Heart left ventricle (tissue), 16 donors: ENCODE data around the gene DEUP1. TPM values are rescaled to one million over a fixed set of nuclear protein-coding genes. Genes with fewer than 3 reads are reported as not detected.

ENCODE experiments used
- ATAC-seq, 4 donors: fragments of 200-7000 bp; cut with Tn5 transposase; one replicate each; pipeline ENCODE4 v1.9.1; 2020 to 2022; ENCODE audit warnings: moderate library complexity in 4 of 4, mild to moderate bottlenecking in 3 of 4, moderate number of reproducible peaks in 1 of 4
- DNase-seq, 5 donors: peaks; one replicate each; pipeline ENCODE4 v3.0.0-alpha.2; 2020
- H3K27ac ChIP-seq, 12 donors: fragments of 200-600 bp; sonication (generic) in 4 of 12; one replicate each; pipeline versions ENCODE4 v1.5.0 to v1.8.0; 2016 to 2022; ENCODE audit warnings: mild to moderate bottlenecking in 2 of 12
- H3K27me3 ChIP-seq, 9 donors: fragments of 200-600 bp; sonication (generic) in 2 of 9; one replicate each; pipeline versions ENCODE4 v1.5.1 to v1.8.0; 2016 to 2022; ENCODE audit warnings: mild to moderate bottlenecking in 3 of 9
- H3K36me3 ChIP-seq, 9 donors: fragments of 200-600 bp; sonication (generic) in 2 of 9; one replicate each; pipeline versions ENCODE4 v1.5.0 to v1.8.0; 2018 to 2022; ENCODE audit warnings: mild to moderate bottlenecking in 2 of 9
- H3K4me1 ChIP-seq, 12 donors: fragments of 200-600 bp; sonication (generic) in 4 of 12; one replicate each; pipeline versions ENCODE4 v1.5.0 to v1.8.0; 2016 to 2022; ENCODE audit warnings: mild to moderate bottlenecking in 3 of 12
- H3K4me3 ChIP-seq, 12 donors: fragments of 200-600 bp; sonication (generic) in 4 of 12; one replicate each; pipeline versions ENCODE4 v1.5.0 to v1.8.0; 2017 to 2022; ENCODE audit warnings: mild to moderate bottlenecking in 9 of 12, moderate library complexity in 4 of 12
- H3K9me3 ChIP-seq, 12 donors: fragments of 200-600 bp; sonication (generic) in 4 of 12; one replicate each; pipeline versions ENCODE4 v1.5.0 to v1.8.0; 2016 to 2022; ENCODE audit warnings: mild to moderate bottlenecking in 1 of 12
- POLR2A ChIP-seq, 2 donors: fragments of 450-650 bp; IDR thresholded peaks; one replicate each; pipeline ENCODE4 v1.6.1; 2017; ENCODE audit warnings: antibody characterized with exemption in 2 of 2, mild to moderate bottlenecking in 2 of 2, moderate library complexity in 2 of 2
- WGBS, 4 donors: extraction: QIAGEN DNeasy Blood & Tissue Kit in 2 of 4; methylation state at CpG; one replicate each; pipeline versions ENCODE4 v1.1.5 to v1.1.7; 2013 to 2018; 5-methylcytosine and 5-hydroxymethylcytosine counted together
- intact Hi-C, 10 donors: fragments of 100-400 bp; cut with DNase I; formaldehyde crosslinking; loops; one replicate each; pipeline versions ENCODE4 v1.11.1 to v1.14.2; 2022
- polyA plus RNA-seq, 2 donors: library from polyadenylated mRNA; stranded (reverse); fragments of 200-250 nt; gene quantifications; one replicate each; pipeline ENCODE4 v1.2.3, GENCODE V29; 2013
- total RNA-seq, 9 donors: library from RNA; depleted of rRNA in 2 of 9; stranded (reverse); fragments of >200 nt in 2 of 9; fragmentation: NEBNext Ultra II Directional in 3 of 9; extraction: Animal tissue kit (Norgen Biotek cat#: 25700) in 3 of 9; gene quantifications; one replicate each; pipeline versions ENCODE4 v1.1.0 to v1.2.4, GENCODE V29; 2016 to 2023
- TF ChIP-seq, protein P1 (sequence below), 12 donors: fragments of 200-600 bp; sonication (generic) in 4 of 12; IDR thresholded peaks; one replicate each; pipeline versions ENCODE4 v1.5.0 to v1.8.0; 2018 to 2022; ENCODE audit warnings: antibody characterized with exemption in 12 of 12, mild to moderate bottlenecking in 5 of 12
- donor health status: ischemic (EF 13 %, LVEDD 7.1; RV severe dilation, severe dysfunction).
- donor health status: healthy with polysubstance abuse.
- donor health status: DM: no; HTN: yes; CAD: no.
- donor health status: DM: no; HTN: no; CAD: no.
- donor health status: ischemic (EF 25% LVEDD 6.9; RV normal size, moderate dysfunction).
- donor health status: ischemic (EF 25% LVEDD 5.7; RV mildly dilated, moderate dysfunction).
- donor health status: healthy.
- donor health status: DM: yes; HTN: yes; CAD: no.
- donor health status: ischemic (EF 35%, LVEDD 5.7; RV mildly dilated, moderate dysfunction).
- donor health status: nonischemic (EF 11% LVEDD 7.7; RV severe dilation, severe dysfunction).
- donor health status: DM: yes; HTN: yes; CAD: no.
- donor health status: PGD.
- donor health status: ischemic (EF 29% LVEDD 5.4; RV normal size, mild dysfunction).
- donor health status: nonischemic (EF 23%, LVEDD 6.1; RV moderate dilation, normal function).

The DEUP1 gene
- total and polyA plus RNA-seq, 11 donors = not detected

GRCh38 chr11:93393386-93393785 lies 62.8 kb downstream of the DEUP1 start:
- H3K9me3 ChIP-seq = no peaks in the 10 kb centered on the region
- no peaks in the 10 kb centered on the region for H3K36me3 ChIP-seq
- no peak overlapping the region for H3K27ac ChIP-seq
- H3K4me3 ChIP-seq = no peak overlapping the region
- TF ChIP-seq, protein P1, sequence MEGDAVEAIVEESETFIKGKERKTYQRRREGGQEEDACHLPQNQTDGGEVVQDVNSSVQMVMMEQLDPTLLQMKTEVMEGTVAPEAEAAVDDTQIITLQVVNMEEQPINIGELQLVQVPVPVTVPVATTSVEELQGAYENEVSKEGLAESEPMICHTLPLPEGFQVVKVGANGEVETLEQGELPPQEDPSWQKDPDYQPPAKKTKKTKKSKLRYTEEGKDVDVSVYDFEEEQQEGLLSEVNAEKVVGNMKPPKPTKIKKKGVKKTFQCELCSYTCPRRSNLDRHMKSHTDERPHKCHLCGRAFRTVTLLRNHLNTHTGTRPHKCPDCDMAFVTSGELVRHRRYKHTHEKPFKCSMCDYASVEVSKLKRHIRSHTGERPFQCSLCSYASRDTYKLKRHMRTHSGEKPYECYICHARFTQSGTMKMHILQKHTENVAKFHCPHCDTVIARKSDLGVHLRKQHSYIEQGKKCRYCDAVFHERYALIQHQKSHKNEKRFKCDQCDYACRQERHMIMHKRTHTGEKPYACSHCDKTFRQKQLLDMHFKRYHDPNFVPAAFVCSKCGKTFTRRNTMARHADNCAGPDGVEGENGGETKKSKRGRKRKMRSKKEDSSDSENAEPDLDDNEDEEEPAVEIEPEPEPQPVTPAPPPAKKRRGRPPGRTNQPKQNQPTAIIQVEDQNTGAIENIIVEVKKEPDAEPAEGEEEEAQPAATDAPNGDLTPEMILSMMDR (IDR thresholded peaks at IDR 0.05) = no peak
- TF ChIP-seq POLR2A (IDR thresholded peaks at IDR 0.05) = no peak
- DNase-seq = no peak
- WGBS, 4 donors = 40 to 69% (median 58%) methylated on average over 4 of the region's 4 CpGs
- ATAC-seq = no peak
- peaks cover 0 to 7% (median 0%) of the 10 kb centered on the region in 12 donors for H3K4me1 ChIP-seq
- no peaks in the 10 kb centered on the region for H3K27me3 ChIP-seq
- intact Hi-C loops = loop anchor here in 3 of 10 donors (10.0 kb wide), 3 partner anchors 59 to 151 kb away; partner anchors contain the start of genes DEUP1 (in 1 of the 3) and SMCO4 (in 1 of the 3)

DNA sequence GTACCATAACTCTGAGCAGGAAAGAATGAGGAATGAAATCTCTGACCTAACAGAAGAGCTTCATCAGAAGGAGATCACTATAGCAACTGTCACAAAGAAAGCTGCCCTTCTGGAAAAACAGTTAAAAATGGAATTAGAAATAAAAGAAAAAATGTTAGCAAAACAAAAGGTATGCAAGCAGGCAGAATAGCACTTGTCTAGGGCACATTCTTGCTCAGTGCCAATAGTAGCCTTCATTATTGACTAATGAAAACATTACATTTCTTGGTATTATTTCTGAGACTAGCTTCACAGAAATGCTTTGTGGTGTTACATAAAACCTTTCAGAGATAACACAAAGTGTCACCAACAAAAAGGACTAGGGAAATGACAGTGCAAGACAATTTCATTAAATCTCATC lies 63.9 kb downstream of the DEUP1 start:
- intact Hi-C loops = loop anchor here in 3 of 10 donors (10.0 kb wide), 3 partner anchors 60 to 150 kb away; partner anchors contain the start of genes DEUP1 (in 1 of the 3) and SMCO4 (in 1 of the 3)
- no peak for ATAC-seq

GRCh38 chr11:93396316-93396715 lies 65.8 kb downstream of the DEUP1 start:
- ATAC-seq (no peak), DNase-seq (no peak)
- peaks cover 0 to 7% (median 0%) of the 10 kb centered on the region in 12 donors for H3K4me1 ChIP-seq
- no peak overlapping the region for H3K27ac ChIP-seq
- WGBS, 4 donors = 71 to 76% (median 73%) methylated on average over 3 of the region's 3 CpGs
- intact Hi-C loops = loop anchor here in 3 of 10 donors (10.0 kb wide), 3 partner anchors 62 to 148 kb away; partner anchors contain the start of genes DEUP1 (in 1 of the 3) and SMCO4 (in 1 of the 3)
- no peaks in the 10 kb centered on the region for H3K36me3 ChIP-seq
- TF ChIP-seq, protein P1 (IDR thresholded peaks at IDR 0.05) = no peak
- H3K4me3 ChIP-seq = no peak overlapping the region
- H3K27me3 ChIP-seq = no peaks in the 10 kb centered on the region
- no peaks in the 10 kb centered on the region for H3K9me3 ChIP-seq

More for the DNA sequence above, 63.9 kb downstream of the DEUP1 start:
- H3K9me3 ChIP-seq = no peaks in the 10 kb centered on the region
- no peak for DNase-seq
- H3K27me3 ChIP-seq = no peaks in the 10 kb centered on the region
- H3K4me1 ChIP-seq = peaks cover 0 to 7% (median 0%) of the 10 kb centered on the region in 12 donors
- no peak overlapping the region for H3K27ac ChIP-seq
- no peak overlapping the region for H3K4me3 ChIP-seq
- no peak for TF ChIP-seq POLR2A (IDR thresholded peaks at IDR 0.05)
- TF ChIP-seq, protein P1 (IDR thresholded peaks at IDR 0.05) = no peak
- no peaks in the 10 kb centered on the region for H3K36me3 ChIP-seq

DNA sequence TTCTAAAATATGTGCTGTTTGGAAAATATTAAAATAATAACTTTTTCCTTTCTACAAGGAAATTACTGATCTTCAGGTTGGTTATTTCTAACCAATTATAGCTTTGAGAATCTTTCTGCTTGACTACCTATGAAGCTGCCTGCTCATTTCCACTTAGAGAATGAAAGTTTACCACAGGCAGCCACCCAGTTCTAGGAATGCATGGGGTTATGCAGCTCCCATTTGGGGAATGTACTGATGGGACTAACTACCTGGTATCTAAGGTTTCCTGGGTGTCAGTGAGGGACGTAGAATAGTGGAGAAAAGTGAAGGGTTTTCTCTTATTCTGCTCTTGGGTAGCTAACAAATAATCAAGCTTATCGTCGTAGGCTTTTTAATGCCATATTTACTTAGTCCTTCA lies 73.4 kb downstream of the DEUP1 start:
- no peaks in the 10 kb centered on the region for H3K36me3 ChIP-seq
- 79 to 87% (median 81%) methylated on average over 3 of the region's 3 CpGs for WGBS, 4 donors
- no peaks in the 10 kb centered on the region for H3K27me3 ChIP-seq
- ATAC-seq = no peak
- no peak for TF ChIP-seq POLR2A (IDR thresholded peaks at IDR 0.05)
- TF ChIP-seq, protein P1 (IDR thresholded peaks at IDR 0.05) = no peak
- H3K4me3 ChIP-seq = no peak overlapping the region
- no peak overlapping the region for H3K27ac ChIP-seq
- intact Hi-C loops = no loop called here
- H3K4me1 ChIP-seq = no peaks in the 10 kb centered on the region
- no peak for DNase-seq
- H3K9me3 ChIP-seq = peaks cover 0 to 3% (median 0%) of the 10 kb centered on the region in 12 donors
